Ramos (cell line): ENCODE results near the gene LEMD1.

ENCODE experiments used
- in situ Hi-C: fragments of 300-500 bp; cut with MboI; formaldehyde crosslinking; loops from one replicate; pipeline ENCODE4 v1.14.3; 2022; ENCODE audit warnings: low sequenced_read_pairs; ENCODE audit not compliant: unreplicated experiment

The LEMD1 gene

DNA sequence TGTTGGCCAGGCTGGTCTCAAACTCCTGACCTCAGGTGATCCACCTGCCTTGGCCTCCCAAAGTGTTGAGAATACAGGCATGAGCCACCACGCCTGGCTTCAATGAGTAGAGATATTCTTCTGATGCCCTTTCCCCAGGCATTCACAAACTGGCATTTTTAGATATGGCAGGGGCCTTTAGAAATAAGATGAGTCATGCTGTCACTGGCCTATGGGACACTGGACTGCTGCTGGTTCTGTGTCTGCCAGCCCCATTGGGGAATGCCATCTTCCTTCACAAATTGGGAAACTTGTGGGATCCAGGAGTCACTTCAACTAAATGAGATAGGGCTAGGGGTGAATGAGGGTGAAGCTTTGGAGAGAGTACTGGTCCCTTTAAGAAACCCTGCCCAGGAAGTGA, 81.2 kb downstream of the LEMD1 start:
- in situ Hi-C loops, result loop anchor here (10.0 kb wide), 1 partner anchor 356 kb away; no protein-coding TSS in a partner anchor

- in situ Hi-C loops, result loop anchor here (10.0 kb wide), 1 partner anchor 355 kb away; no protein-coding TSS in a partner anchor
Measured at GRCh38 chr1:205339717-205340116, 82.1 kb downstream of the LEMD1 start.

DNA sequence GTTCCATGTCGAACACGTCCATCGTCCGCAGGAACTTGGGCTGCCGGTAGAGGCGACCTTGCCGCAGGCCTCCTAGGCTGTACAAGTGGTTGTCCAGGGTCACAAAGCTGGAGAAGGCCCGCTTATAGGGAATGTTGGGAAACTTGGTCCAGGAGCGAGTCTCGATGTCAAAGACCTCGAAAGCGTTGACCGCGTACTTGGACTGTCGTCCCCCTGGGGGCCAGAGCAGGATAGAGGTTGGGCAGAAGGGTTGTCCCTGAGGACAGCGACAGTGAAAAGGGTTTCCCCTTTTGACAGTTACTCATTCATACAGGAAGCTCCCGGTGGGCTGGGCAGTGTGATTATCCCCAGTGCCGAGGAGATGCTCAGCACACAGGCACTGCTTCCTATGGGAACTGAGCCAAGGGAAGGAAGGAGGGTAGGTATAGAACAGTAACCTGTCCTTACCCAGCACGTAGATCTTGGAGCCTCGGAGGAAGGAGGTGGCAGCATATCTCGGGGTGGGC, 82.6 kb downstream of the LEMD1 start:
- in situ Hi-C loops, result no loop called here

- in situ Hi-C loops, result no loop called here
Measured at GRCh38 chr1:205338011-205338410, 83.8 kb downstream of the LEMD1 start.

DNA sequence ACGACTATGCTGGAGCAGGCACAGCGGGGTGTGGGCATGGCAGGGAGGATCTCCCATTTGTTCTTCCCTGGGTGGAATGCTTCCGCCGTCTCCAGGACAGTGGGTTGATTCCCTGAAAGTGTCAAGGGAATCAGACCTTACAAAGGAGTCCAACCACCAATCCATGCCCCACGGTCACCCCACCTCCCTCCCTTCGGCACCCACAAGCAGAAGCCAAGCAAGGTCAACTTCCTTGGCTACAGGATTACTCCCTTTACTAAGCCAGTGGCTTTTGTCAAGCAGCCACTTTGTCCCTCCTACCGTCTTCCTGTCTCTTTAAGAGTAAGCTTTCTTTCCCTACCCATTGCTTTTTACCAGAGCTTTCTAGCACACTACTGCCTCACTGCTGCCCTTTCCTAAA, 84.4 kb downstream of the LEMD1 start:
- in situ Hi-C loops, result no loop called here

- in situ Hi-C loops, result no loop called here
Measured at GRCh38 chr1:205335692-205336091, 86.2 kb downstream of the LEMD1 start.

DNA sequence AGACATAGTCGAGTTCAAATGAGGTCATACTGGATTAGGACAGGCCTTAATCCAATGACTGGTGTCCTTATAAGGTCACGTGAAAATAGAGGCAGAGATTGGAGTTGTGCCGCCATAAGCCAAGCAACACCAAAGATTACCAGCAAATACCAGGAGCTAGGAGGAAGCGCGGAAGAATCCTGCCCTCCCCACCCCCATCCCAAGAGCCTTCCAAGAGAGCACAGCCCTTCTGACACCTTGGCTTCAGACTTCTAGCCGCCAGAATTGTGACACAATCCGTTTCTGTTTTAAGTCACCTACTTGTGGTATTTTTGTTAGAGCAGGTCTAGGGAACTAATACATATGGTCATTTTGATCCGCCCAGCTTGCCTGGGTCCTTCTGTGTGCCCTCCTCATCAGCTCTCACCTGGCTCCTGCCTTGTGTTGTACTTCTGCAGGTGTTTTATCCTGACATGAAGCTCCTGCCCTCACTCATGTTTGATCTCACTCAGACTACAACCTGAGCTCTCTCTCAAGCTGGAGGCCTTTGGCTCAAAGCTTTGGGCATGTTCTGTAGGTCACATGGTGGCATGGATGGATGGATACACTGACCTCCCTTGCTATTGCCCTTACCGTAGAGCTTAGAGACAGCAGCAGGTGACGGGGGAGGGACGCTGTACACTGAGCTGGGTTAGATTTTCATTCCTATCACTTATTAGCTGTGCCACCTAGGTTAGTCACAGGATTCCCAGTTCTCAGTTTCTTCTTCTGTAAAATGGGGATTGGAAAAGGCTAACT, 89.7 kb downstream of the LEMD1 start:
- in situ Hi-C loops, result no loop called here
